ENCODE measurements around the gene UBAP1L.
"Not testable (repeated sequence)": the region's sequence is repeated elsewhere in the genome, so short reads cannot be mapped to it uniquely, and the experiment has no call there.

The UBAP1L gene

DNA sequence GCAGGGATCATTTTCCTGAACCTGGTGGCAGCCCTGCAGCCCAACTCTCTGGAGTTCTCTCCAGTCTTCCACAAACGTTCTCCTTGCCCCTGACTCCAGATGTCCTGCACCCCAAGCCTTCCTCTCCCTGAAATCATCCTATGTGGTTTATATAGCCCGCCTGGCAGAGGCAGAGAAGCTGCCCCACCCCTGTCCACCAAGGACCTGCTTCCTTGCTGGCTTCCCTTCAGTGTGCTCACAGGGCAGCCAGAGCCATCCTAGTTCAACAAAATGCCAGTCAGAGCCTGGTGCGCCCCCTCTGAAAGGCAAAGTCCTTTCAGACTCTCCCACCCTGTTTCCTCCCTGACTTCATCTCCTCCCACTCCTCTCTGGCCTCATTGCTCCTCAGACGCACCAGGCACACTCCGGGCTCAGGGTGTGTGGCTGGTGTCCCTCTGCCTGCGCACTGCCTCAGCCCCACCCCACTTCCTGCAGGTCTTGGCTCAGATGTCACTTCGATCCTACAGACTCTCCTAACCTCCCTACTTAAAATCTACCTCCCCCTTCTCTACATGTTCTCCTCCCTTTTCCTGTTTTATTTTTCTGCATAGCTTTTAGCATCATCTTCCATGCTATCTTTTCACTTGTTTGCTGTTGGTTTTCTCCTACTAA lies 32.6 kb downstream of the UBAP1L start:
- DNase-seq, result no peak

DNA sequence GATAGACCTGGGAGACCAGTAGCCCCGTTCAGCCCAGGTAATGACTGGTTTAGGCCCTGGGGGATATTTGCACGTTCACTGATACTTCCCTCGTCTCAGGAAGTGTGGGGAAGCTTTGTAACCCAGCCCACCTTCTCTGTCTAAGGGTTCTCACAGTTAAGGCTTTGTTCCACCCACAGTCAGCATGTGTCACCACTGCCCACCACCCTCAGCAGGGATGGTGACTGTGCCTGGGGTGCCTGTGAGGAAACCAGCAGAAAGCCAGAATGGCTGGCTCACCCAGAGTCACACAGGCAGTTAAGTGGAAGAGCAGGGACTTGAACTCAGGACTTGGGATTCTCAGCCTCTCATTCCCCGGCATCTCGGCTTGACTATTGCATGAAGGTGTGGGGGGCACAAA lies 33.2 kb downstream of the UBAP1L start:
- DNase-seq, result no peak

DNA sequence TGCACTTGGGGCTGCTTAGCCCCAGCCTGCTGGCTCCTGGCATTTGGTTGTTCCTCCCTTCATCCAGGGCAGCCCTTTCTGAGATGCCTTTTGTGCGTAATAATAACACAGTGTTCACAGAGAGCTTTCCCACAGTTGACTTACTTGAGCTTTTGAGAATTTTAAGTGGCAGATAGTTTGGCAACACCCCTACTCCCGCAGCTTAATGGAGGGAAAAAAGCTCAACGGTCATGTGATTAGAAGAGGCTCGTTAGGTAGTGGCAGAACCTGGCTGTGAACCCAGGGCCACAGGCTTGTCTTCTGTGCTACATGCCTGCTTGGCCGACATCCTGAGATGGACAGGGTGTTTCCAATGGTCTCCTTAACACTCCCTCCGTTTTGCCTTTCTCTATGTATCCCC lies 33.7 kb downstream of the UBAP1L start:
- no peak for DNase-seq

DNA sequence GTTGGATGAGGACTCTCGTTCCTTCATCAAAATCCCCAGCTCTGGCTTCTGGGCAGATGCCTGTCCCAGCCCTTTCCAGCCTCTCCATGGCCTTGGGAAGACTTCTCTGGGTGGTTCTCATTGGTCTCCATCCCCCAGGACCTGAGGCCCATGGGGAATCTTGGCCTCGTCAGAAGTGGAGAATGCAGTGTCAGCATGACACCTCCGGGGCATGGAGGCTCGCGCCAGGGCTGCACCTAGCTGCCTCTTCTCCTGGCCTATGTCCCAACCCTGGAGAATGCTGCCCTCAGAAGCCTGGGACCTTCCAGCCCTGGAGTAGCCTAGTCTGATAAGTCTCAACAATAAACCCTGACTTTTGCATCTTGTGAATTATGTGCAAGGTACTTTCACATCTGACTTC lies 35.4 kb downstream of the UBAP1L start:
- DNase-seq, result no peak

DNA sequence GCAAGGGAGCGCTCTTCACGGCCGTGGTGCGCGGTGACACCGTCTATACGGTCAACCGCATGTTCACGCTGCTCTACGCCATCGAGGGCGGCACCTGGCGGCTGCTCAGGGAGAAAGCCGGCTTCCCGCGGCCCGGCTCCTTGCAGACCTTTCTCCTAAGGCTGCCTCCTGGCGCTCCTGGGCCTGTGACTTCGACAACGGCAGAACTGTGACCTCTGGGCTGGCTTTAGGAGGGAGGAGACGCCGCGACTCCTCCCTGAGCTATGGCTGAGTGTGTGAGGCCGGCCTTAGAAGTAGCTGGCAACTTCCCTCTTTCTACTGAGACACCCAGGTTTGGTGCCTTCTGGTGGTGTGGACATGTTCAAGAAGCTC lies 37.0 kb downstream of the UBAP1L start:
- peak; percentile 42 for DNase-seq

DNA sequence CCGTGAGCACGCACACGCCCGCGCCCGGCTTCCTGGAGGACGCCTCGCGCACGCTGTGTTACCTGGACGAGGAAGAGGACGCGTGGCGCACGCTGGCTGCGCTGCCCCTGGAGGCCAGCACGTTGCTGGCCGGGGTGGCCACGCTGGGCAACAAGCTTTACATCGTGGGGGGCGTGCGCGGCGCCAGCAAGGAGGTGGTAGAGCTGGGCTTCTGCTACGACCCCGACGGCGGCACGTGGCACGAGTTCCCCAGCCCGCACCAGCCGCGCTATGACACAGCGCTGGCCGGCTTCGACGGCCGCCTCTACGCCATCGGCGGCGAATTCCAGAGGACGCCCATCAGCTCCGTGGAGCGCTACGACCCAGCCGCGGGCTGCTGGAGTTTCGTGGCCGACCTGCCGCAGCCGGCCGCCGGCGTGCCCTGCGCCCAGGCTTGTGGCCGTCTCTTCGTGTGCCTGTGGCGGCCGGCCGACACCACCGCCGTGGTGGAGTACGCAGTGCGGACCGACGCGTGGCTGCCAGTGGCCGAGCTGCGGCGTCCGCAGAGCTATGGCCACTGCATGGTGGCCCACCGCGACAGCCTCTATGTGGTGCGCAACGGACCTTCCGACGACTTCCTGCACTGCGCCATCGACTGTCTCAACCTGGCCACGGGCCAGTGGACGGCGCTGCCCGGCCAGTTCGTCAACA lies 37.6 kb downstream of the UBAP1L start:
- no peak for DNase-seq

DNA sequence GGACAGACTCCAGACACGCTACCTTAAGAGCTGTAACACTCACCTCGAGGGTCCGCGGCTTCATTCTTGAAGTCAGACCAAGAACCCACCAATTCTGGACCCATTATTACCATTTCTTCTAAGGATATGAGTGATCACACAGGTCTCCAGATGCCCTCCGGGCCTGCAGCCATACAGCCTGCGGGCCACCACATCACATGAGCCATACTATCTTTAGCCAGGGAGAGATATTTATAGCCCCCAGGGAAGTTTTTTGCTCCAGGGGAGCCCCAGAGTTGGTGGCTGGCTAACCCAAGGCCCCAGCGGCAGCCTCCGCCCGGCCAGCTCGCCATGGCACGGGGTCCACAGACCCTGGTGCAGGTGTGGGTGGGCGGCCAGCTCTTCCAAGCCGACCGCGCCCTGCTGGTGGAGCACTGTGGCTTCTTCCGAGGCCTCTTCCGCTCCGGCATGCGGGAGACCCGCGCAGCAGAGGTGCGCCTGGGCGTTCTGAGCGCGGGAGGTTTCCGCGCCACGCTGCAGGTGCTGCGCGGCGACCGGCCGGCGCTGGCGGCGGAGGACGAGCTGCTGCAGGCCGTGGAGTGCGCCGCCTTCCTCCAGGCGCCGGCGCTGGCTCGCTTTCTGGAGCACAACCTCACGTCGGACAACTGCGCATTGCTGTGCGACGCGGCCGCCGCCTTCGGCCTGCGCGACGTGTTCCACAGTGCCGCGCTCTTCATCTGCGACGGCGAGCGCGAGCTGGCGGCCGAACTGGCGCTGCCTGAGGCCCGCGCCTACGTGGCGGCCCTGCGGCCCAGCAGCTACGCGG lies 38.3 kb downstream of the UBAP1L start, which contains the start of gene KBTBD13:
Gene KBTBD13 (plus strand): TSS at position 261 of the 805 bp plus-strand sequence. CDS start 70 bp downstream, at position 331.
- no peak for DNase-seq

DNA sequence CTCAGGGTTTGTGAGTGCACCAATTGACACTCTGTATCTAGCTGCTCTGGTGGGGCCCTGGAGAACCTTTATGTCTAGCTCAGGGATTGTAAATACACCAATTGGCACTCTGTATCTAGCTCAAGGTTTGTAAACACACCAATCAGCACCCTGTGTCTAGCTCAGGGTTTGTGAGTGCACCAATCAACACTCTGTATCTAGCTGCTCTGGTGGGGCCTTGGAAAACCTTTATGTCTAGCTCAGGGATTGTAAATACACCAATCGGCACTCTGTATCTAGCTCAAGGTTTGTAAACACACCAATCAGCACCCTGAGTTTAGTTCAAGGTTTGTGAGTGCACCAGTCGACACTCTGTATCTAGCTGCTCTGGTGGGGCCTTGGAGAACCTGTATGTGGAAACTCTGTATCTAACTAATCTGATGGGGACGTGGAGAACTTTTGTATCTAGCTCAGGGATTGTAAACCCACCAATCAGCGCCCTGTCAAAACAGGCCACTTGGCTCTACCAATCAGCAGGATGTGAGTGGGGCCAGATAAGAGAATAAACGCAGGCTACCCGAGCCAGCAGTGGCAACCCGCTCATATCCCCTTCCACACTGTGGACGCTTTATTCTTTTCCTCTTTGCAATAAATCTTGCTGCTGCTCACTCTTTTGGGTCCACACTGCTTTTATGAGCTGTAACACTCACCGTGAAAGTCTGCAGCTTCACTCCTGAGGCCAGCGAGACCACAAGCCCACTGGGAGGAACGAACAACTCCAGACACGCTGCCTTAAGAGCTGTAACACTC lies 39.2 kb downstream of the UBAP1L start:
- not testable (repeated sequence) for DNase-seq

DNA sequence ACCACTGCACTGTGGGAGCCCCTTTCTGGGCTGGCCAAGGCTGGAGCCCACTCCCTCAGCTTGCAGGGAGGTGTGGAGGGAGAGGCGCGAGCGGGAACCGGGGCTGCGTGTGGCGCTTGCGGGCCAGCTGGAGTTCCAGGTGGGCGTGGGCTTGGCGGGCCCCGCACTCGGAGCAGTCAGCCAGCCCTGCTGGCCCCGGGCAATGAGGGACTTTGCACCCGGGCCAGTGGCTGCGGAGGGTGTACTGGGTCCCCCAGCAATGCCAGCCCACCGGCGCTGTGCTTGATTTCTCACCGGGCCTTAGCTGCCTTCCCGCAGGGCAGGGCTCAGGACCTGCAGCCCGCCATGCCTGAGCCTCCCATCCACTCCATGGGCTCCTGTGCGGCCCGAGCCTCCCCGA lies 40.1 kb downstream of the UBAP1L start:
- DNase-seq, result not testable (repeated sequence)

DNA sequence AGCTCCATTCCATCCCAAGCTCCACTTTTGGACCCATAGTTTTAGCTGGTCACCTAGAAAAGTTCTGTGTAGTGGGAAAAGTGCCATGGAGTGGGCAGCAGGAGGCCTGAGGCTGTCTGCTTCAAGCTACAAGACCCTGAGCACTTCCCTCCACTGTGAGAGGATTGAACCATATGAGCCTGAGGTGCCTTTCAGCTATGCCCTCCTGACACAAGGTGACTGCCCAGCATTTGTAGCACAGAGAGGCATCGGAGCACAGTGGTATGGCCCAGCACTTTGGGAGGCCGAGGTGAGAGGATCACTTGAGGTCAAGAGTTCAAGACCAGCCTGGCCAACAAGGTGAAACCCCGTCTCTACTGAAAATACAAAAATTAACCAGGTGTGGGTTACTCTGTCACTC lies 42.4 kb downstream of the UBAP1L start:
- no peak for DNase-seq

DNA sequence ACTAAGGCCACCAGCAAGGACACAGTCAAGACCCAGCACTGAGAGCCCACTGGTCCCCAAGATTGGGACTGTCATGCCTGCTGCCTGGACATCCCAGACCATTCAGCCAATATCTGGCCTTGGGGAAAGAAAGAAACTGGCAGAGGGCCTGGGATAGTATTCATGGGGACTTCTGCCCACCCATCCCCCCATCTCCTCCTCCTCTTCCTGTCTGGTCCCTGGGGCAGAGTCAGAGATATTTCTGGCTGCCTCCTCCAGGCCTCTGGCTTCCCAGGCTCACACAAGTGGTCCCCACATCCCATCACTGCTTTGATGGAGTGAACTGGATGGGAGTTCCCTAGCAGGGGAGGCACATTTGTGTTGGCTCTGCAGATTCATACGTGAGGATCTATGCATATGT lies 43.0 kb downstream of the UBAP1L start:
- no peak for DNase-seq

DNA sequence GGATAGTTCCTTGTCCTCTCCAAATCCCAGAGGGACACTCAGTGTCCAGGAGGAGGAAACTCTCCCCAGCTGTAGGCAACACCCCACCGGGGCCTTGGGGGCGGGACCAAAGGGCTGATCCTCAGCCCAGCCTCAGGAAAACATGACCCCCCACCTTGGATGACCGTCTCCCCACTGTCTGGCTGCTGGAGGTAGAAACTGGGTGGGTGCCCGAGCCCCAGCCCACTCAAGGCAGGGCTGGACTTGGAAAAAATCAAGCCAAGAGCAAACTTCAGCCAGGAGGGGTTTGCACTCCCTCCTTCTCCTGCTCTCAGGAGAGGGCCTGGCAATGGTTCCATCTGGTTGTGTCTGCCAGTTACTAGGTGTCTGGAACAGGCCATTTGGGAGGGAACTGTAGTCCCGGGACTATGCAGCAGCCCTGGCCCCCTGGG lies 43.6 kb downstream of the UBAP1L start:
- DNase-seq, result no peak

DNA sequence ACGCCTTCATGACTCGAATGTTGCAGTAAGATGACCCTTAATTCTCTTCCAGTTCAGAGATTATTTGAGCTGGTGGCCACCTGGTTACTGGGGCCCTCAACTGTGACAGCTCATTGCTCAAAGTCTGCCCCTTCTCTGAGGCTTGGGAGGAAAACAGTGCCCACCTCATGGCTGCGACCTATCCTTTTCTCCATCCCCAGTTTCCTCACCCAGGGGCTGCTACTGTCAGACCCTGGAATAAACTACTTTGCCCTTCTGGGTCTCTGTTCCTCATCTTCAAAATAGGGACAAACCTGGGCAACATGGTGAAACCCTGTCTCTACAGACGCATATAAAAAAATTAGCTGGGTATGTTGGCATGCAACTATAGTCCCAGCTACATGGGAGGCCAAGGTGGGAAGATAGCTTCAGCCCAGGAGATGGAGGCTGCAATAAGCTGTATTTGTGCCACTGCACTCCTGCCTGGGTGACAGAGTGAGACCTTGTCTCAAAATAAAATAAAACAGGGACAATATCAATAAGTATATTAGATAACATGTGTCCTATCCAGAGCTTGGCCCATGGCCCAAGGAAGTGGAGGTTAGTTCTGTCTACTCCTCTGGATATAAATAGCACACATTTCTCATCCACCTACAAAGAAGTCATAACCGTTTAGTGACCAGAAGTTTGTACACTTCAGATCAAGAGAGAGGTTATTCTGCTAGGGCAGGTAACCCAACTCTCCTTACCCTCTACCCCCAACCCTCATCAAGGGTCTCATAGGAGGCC lies 45.0 kb downstream of the UBAP1L start:
- no peak for DNase-seq

DNA sequence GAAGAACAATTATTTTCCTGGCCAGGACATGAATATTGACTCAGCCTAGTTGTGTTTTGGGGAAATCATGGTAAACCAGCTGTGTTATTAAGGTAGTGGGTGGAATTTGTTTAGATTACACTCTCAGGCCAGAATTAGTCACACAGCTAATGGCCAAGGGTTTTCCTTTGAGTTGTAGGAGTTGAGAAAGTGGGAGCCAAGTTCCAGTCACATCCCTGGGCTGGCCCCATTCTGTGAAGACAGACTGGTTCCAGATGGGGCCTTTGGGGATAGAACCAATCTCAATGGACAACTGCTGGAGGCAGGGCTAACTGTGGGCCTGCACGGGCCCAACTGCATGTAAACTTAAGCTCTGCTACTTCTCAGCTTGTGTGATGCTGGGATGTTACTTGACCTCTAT lies 45.8 kb downstream of the UBAP1L start:
- no peak for DNase-seq

DNA sequence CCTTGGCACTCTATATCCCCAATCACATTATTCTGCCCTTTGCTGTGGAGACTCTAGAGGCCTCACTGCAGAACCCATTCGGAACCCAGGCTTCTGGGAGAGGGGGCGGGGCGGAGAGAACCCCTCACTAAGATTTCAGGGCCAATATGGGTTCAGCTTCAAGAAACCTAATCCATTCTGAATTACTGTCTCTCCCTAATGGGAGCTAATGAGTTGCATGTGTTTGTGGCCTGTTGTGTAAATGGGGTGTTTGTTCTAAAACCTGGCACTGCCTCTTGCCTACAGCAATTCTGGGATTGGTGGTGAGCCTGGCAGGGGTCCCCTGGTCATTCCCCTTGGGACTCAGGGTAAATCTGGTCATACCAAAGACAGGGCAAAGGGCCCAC lies 46.6 kb downstream of the UBAP1L start:
- no peak for DNase-seq

DNA sequence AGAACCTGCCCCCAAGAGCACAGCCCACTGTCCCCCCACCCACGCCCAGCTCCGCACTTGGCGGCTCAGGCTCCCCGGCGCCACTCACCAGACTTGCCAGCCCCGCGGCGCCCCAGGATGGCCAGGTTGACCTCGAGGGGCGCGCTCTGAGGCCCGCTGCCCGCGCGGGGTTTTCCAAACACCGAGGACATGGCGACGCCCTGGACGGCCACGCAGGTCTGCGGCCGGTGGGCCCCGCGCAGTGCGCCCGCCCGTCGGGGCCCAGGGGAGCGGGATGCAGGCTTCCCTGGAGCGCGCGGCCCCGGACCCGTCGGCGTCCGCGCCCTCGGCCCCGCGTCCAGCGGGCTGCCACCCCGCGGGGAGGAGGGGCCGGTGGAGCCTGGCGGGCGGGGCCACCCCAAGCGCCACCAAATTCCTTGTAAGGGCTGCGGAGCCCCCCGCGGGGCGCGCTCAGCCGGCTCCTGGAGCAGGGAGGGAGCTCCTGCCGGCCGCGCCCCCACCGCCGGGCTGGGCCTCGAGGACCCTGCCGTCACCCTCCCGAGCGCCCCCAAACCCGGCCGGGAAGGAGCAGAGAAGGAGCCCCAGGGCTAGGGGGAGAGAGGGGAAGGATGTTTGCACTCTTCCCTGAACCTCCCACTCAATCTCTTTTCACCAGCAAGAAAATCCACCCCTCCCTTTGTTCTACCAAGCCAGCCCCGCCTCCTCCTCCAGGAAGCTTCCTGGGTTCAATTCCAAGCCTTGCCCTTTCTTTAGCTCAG lies 47.2 kb downstream of the UBAP1L start, which contains the start of gene RASL12:
Gene RASL12 (minus strand): TSS at position 347 of the 758 bp plus-strand sequence. CDS start 156 bp downstream, at position 191.
- DNase-seq, result no peak

DNA sequence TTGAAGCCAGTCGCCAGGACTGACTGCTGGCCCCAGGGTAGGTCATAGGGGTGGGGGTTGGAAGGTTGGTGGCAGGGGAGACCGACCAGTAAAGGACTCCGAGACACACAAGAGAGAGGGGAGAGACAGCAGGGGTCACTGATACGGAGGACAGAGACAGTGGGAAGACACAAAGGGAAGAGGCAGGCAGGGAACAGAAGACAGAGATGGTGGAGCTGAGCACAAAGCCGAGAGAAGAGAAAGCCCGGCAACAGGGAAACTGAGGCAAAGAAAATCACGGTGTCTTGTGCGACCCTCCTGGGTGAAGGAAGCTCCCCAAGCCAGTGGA lies 47.7 kb downstream of the UBAP1L start:
- no peak for DNase-seq

DNA sequence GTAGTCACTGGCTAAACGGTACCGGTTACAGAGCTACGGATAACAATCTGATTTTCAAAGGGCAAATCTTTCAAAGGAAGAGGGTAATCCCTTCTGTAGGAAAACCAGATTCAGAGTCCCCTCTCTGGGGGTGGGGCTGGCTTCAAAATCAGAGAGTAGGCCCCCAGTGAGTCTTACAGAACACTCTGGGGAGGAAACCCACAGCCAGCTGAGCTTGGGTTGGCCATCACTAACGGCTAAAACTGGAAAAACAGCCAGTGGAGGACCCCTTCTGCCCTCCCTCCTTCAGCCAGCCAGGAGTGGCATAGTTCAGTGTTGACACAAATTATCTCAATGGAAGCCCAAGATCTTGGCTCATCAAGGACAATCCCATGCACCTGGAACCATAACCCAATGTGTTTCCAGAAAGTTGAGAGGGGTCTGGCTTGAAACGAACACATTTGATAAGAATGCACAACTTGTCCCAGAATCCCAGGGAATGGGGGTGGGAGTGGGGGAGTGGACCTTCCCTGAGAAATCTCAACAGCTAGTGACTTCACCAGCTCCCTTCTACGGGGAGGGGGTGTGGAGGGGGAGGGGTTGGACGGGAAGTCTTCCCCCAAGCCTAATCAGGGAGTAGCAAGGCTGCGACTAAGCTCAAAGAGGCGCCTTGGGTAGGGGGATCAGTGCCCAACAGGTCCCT lies 48.2 kb downstream of the UBAP1L start:
- DNase-seq, result no peak

DNA sequence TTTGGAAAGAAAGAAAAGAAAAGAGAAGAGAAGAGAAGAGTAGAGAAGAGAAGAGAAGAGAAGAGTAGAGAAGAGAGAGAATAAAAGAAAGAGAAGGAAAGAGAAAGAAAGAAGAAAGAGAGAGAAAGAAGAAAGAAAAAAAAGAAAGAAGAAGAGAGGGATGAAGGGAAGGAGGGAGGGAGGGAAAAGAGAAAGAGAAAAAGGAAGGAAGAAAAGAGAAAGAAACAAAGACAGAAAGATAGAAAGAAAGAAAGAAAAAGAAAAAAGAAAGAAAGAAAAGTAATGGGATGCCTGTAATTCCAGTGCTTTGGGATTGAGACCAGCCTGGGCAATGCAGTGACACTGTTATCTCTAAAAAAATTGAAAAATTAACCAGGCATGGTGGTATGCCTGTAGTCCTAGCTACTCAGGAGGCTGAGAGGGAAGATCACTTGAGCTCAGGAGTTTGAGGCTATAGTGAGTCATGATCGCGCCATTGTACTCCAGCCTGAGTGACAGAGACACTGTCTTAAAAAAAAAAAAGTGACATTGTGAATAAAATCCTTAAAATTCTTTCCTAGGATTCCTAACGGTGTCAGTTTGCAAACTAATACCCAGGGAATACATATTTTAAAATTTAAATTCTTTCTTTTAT lies 48.9 kb downstream of the UBAP1L start:
- no peak for DNase-seq

DNA sequence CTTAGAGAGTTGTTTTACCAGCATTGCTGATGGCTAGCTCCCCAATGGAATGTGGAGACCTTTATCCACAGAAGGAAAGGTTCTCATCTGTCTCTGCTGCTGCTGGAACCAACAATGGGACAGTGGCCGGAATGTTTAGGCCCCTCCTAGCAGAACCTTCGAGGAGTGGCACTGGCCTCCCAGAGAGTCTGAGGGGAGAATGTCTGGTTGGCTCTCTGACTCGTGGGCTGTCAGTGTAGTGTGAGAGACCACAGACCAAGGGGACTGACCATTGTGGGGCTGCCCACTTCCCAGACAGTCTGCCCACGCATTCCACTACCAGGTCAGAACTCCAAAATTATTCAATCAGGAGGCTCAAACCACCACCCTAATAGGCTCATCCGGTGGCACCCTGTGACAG lies 52.3 kb downstream of the UBAP1L start:
- DNase-seq, result no peak
